Lung (tissue), 12 donors: ENCODE measurements around the gene PLCD1. TPM values are rescaled to one million over a fixed set of nuclear protein-coding genes. Genes with fewer than 3 reads are reported as not detected.
A peak's percentile ranks its signal among the peaks of the same experiment; 100 is the strongest.
"Not testable (repeated sequence)": the region's sequence is repeated elsewhere in the genome, so short reads cannot be mapped to it uniquely, and the experiment has no call there.

ENCODE experiments used
- ATAC-seq: fragments of 200-7000 bp; cut with Tn5 transposase; one replicate; pipeline ENCODE4 v1.9.1; 2020; ENCODE audit warnings: moderate number of reproducible peaks; ENCODE audit not compliant: insufficient read depth, low FRiP score
- DNase-seq, 3 donors: peaks; one replicate each; pipeline ENCODE4 v3.0.0-alpha.2; 2013 to 2017
- H3K27ac ChIP-seq, 2 donors: one replicate each; pipeline ENCODE4 v1.5.1; 2013; ENCODE audit warnings: mild to moderate bottlenecking in 2 of 2, moderate library complexity in 2 of 2, control low read depth in 1 of 2, inconsistent platforms in 1 of 2, low read depth in 1 of 2, low read length in 1 of 2
- H3K27me3 ChIP-seq, 3 donors: one replicate each; pipeline ENCODE4 v1.5.1; 2013; ENCODE audit warnings: low read length in 2 of 3; ENCODE audit not compliant: control insufficient read depth in 3 of 3, insufficient read depth in 3 of 3
- H3K36me3 ChIP-seq, 4 donors: one replicate each; pipeline ENCODE4 v1.5.1; 2013; ENCODE audit warnings: low read length in 4 of 4, mild to moderate bottlenecking in 1 of 4, moderate library complexity in 1 of 4; ENCODE audit not compliant: control insufficient read depth in 4 of 4, insufficient read depth in 4 of 4
- H3K4me1 ChIP-seq, 5 donors: one replicate each; pipeline ENCODE4 v1.5.1; 2013; ENCODE audit warnings: low read length in 5 of 5, mild to moderate bottlenecking in 2 of 5, moderate library complexity in 1 of 5; ENCODE audit not compliant: control insufficient read depth in 5 of 5, insufficient read depth in 5 of 5
- H3K4me3 ChIP-seq: one replicate; pipeline ENCODE4 v1.5.1; 2013; ENCODE audit warnings: mild to moderate bottlenecking, control low read depth, moderate library complexity
- H3K9ac ChIP-seq, 2 donors: one replicate each; pipeline ENCODE4 v1.5.1; 2013; ENCODE audit warnings: low read length in 2 of 2, control low read depth in 1 of 2; ENCODE audit not compliant: insufficient read depth in 1 of 2
- H3K9me3 ChIP-seq, 4 donors: one replicate each; pipeline ENCODE4 v1.5.1; 2013; ENCODE audit warnings: low read length in 3 of 4, mild to moderate bottlenecking in 1 of 4, moderate library complexity in 1 of 4; ENCODE audit not compliant: control insufficient read depth in 4 of 4, insufficient read depth in 3 of 4
- WGBS, 2 donors: extraction: QIAGEN DNeasy Blood & Tissue Kit; methylation state at CpG; one replicate each; pipeline ENCODE4 v1.1.7; 2013; 5-methylcytosine and 5-hydroxymethylcytosine counted together
- polyA plus RNA-seq, 2 donors: library from polyadenylated mRNA; stranded (reverse); fragments of 200-250 nt; gene quantifications; one replicate each; pipeline ENCODE4 v1.2.1, GENCODE V29; 2013
- total RNA-seq, 2 donors: library from RNA; depleted of rRNA in 1 of 2; stranded (reverse); fragments of >200 nt in 1 of 2; gene quantifications; one replicate each; pipeline ENCODE4 v1.2.1, GENCODE V29; 2014 to 2021
- TF ChIP-seq, protein P1 (sequence below): IDR thresholded peaks from 2 replicates; pipeline ENCODE4 v1.5.1; 2012; ENCODE audit warnings: mild to moderate bottlenecking; ENCODE audit errors: control extremely low read depth, extremely low read depth
- donor health status: control.
- donor health status: control.
- donor health status: Bipolar disorder and iron deficiency.
- donor health status: healthy.
- donor health status: DM: yes; HTN: yes; CAD: no.

The PLCD1 gene
- total and polyA plus RNA-seq, 4 donors = 16.9 to 55.3 (median 21.3) TPM

DNA sequence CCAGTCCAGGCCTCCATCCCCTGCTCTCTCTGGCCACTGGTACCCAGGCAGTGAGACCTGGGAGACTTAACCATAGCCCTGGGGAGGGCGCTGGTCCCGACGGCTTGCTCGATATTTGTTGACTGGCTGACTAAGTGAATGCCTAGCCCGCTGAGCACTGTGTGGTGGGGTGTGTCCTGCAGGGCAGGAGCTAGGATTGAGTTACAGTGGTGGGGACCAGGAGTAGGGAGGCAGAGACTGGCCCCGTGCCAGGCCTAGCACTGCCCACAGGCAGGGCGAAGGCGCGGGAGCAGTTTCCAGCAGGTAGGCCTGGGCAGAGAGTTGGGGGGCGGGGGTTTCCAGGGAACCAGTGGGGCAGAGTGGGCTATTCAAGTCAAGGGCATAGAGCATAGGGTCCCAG, 38.9 kb downstream of the PLCD1 start, which contains the start of gene VILL:
VILL (plus strand) TSS at position 260 of the 400 bp plus-strand sequence. CDS start 2,887 bp downstream, outside the sequence.
- peaks cover 0 to 49% (median 13%) of the 10 kb centered on the region in 5 donors for H3K4me1 ChIP-seq
- TF ChIP-seq, protein P1, sequence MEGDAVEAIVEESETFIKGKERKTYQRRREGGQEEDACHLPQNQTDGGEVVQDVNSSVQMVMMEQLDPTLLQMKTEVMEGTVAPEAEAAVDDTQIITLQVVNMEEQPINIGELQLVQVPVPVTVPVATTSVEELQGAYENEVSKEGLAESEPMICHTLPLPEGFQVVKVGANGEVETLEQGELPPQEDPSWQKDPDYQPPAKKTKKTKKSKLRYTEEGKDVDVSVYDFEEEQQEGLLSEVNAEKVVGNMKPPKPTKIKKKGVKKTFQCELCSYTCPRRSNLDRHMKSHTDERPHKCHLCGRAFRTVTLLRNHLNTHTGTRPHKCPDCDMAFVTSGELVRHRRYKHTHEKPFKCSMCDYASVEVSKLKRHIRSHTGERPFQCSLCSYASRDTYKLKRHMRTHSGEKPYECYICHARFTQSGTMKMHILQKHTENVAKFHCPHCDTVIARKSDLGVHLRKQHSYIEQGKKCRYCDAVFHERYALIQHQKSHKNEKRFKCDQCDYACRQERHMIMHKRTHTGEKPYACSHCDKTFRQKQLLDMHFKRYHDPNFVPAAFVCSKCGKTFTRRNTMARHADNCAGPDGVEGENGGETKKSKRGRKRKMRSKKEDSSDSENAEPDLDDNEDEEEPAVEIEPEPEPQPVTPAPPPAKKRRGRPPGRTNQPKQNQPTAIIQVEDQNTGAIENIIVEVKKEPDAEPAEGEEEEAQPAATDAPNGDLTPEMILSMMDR = no peak
- H3K27me3 ChIP-seq = no peaks in the 10 kb centered on the region
- H3K4me3 ChIP-seq = no peak within 1 kb of the TSS
- no peaks in the 10 kb centered on the region for H3K9me3 ChIP-seq
- WGBS, 2 donors = 70 to 88% methylated on average over 8 to 10 of the region's 10 CpGs
- no peak for ATAC-seq
- no peak within 1 kb of the TSS for H3K9ac ChIP-seq
- peak in 2 of 3 donors; percentile 30 to 67 for DNase-seq
- H3K36me3 ChIP-seq = peaks cover 0 to 4% (median 0%) of the 10 kb centered on the region in 4 donors
- H3K27ac ChIP-seq = peak within 1 kb of the TSS in 1 of 2 donors; percentile 26

DNA sequence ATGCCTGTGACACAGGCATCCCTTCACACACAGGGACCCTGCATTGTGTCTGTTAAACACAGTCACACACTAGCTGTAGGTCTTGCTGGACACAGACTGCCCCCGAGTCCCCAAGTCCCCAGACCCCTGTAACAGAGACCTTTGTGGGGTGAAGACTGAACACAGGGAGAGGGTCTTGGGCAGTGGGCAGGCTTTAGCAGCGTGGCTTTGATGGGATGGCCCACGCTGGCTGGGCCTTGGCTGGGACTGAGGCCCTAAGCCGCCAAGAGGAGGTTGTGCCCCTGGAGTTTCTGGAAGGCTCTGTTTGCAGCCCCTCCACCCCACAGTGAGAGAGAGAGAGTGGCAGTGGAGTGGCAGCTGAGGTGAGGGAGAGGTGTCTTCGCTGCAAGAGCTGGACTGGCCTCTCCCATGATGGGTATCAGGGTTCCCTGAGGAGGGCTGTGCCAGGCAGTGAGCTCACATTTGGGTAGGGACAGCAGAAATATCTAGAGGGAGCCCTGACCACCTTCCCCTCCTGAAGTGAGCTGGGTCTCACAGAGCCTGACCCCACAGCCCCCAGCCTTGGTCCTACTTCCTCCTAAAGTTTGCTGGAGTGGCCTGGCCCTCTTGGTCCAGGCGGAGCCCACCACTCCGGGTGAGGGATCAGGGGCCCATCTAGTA, 39.5 kb downstream of the PLCD1 start:
- TF ChIP-seq, protein P1 = no peak
- H3K36me3 ChIP-seq = no peaks in the 10 kb centered on the region
- DNase-seq (peak in 1 of 3 donors; percentile 8), ATAC-seq (no peak)
- no peak overlapping the region for H3K9ac ChIP-seq
- H3K4me1 ChIP-seq = peaks cover 0 to 43% (median 14%) of the 10 kb centered on the region in 5 donors
- H3K4me3 ChIP-seq = no peak overlapping the region
- no peak overlapping the region for H3K27ac ChIP-seq
- WGBS, 2 donors = 89 to 90% methylated on average over 7 of the region's 7 CpGs
- no peaks in the 10 kb centered on the region for H3K27me3 ChIP-seq
- H3K9me3 ChIP-seq = no peaks in the 10 kb centered on the region

DNA sequence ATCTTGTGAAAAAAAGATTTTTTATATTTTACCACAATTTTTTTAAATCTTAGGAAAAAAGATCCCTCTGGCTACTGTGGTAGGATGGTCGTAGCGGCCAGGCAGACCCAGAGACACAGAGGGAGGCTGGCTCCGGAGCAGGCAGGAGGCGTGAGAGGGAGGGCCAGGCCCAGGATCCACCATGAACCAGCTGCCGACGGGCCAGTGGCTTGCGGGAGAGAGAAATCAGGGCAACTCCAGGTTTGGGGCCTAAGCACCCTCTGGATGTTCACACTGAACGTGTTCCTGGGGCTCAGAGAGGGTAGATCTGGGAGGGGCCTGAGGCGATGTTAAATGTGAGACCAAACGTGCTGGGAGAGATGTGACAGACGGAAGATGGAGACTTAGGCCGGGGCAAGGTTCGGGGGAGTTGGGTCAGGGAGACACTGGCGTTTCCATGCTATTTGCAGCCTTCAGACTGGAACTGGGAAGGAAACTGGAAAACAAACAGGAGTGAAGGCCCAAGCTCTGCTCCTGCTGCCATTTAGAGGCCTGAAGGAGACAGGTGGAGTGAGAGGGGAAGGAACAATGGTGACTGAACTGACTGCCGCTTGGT, 40.4 kb downstream of the PLCD1 start:
- no peak overlapping the region for H3K9ac ChIP-seq

DNA sequence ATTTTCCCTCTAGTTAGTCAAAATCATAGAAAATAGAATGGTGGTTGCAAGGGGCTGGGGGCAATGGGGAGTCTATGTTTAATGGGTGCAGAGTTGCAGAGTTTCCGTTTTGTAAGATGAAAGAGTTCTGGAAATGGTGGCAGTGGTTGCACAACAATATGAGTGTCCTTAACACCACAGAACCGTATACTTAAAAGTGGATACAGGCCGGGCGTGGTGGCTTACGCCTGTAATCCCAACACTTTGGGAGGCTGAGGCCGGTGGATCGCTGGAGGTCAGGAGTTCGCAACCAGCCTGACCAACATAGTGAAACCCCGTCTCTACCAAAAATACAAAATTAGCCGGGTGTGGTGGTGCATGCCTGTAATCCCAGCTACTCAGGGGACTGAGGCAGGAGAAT, 41.1 kb downstream of the PLCD1 start:
- H3K27ac ChIP-seq, H3K9ac ChIP-seq, H3K36me3 ChIP-seq, ATAC-seq, H3K4me3 ChIP-seq, H3K9me3 ChIP-seq, H3K27me3 ChIP-seq, DNase-seq: not testable (repeated sequence)
- 48 to 63% methylated on average over 10 of the region's 10 CpGs for WGBS, 2 donors
- peaks cover 0 to 39% (median 11%) of the 10 kb centered on the region in 5 donors for H3K4me1 ChIP-seq

More for the DNA sequence above, 40.4 kb downstream of the PLCD1 start:
- WGBS, 2 donors = 89 to 90% methylated on average over 15 of the region's 15 CpGs
- no peak overlapping the region for H3K4me3 ChIP-seq
- H3K36me3 ChIP-seq = peaks cover 0 to 6% (median 0%) of the 10 kb centered on the region in 4 donors
- TF ChIP-seq, protein P1 = no peak
- DNase-seq = peak in 1 of 3 donors; percentile 2
- ATAC-seq = no peak
- peaks cover 0 to 43% (median 16%) of the 10 kb centered on the region in 5 donors for H3K4me1 ChIP-seq
- H3K9me3 ChIP-seq = no peaks in the 10 kb centered on the region
- no peak overlapping the region for H3K27ac ChIP-seq
- no peaks in the 10 kb centered on the region for H3K27me3 ChIP-seq
